Fibroblast of lung (primary cell): Measurements from ENCODE around the gene KRTAP5-11. TPM values are rescaled to one million over a fixed set of nuclear protein-coding genes. Genes with fewer than 3 reads are reported as not detected.
"Not testable (repeated sequence)": the region's sequence is repeated elsewhere in the genome, so short reads cannot be mapped to it uniquely, and the experiment has no call there.

Experiments
- DNase-seq, 2 donors: peaks; one replicate each; pipeline versions ENCODE4 v3.0.0 to v3.0.0-alpha.2; 2010; ENCODE audit warnings: low read depth in 2 of 2
- H2AFZ ChIP-seq: 2 replicates; pipeline ENCODE4 v1.5.1; 2012; ENCODE audit warnings: low read length, control low read depth, inconsistent platforms
- H3K27ac ChIP-seq: 2 replicates; pipeline ENCODE4 v1.5.1; 2011; ENCODE audit warnings: low read length, control low read depth; ENCODE audit not compliant: insufficient read depth
- H3K27me3 ChIP-seq: 2 replicates; pipeline ENCODE4 v1.5.1; 2011; ENCODE audit warnings: mild to moderate bottlenecking, low read length; ENCODE audit not compliant: control insufficient read depth, insufficient read depth
- H3K36me3 ChIP-seq: 2 replicates; pipeline ENCODE4 v1.5.1; 2011; ENCODE audit warnings: low read length; ENCODE audit not compliant: control insufficient read depth, insufficient read depth
- H3K4me1 ChIP-seq: 2 replicates; pipeline ENCODE4 v1.5.1; 2011; ENCODE audit warnings: low read length; ENCODE audit not compliant: control insufficient read depth, insufficient read depth; ENCODE audit errors: extremely low read depth
- H3K4me2 ChIP-seq: 2 replicates; pipeline ENCODE4 v1.5.1; 2011; ENCODE audit warnings: low read length, control low read depth; ENCODE audit not compliant: insufficient read depth; ENCODE audit errors: extremely low read depth
- H3K4me3 ChIP-seq, 4 experiments: fragments of 200-600 bp in 1 of 4; sonication (generic) in 1 of 4; replicated peaks in 1 of 4; 2 replicates each; pipeline ENCODE4 v1.5.1; 2011 to 2016; ENCODE audit warnings: low read length in 4 of 4, low read depth in 3 of 4, mild to moderate bottlenecking in 3 of 4, control low read depth in 2 of 4, inconsistent platforms in 1 of 4, mixed read lengths in 1 of 4; ENCODE audit not compliant: insufficient read depth in 1 of 4; ENCODE audit errors: control extremely low read depth in 1 of 4
- H3K79me2 ChIP-seq: 2 replicates; pipeline ENCODE4 v1.5.1; 2012; ENCODE audit warnings: mild to moderate bottlenecking, low read length, inconsistent platforms; ENCODE audit not compliant: control insufficient read depth, insufficient read depth
- H3K9ac ChIP-seq: 2 replicates; pipeline ENCODE4 v1.5.1; 2011; ENCODE audit warnings: mild to moderate bottlenecking, low read length, control low read depth; ENCODE audit not compliant: insufficient read depth
- H3K9me3 ChIP-seq: 2 replicates; pipeline ENCODE4 v1.5.1; 2012; ENCODE audit warnings: low read depth, low read length; ENCODE audit not compliant: control insufficient read depth, insufficient read depth
- H4K20me1 ChIP-seq: 2 replicates; pipeline ENCODE4 v1.5.1; 2011; ENCODE audit warnings: low read length; ENCODE audit not compliant: control insufficient read depth, insufficient read depth; ENCODE audit errors: extremely low read depth
- CTCF ChIP-seq, 2 donors: IDR thresholded peaks in 1 of 2; conservative IDR thresholded peaks in 1 of 2; 1 replicate in 1 of 2; 2 replicates in 1 of 2; pipeline ENCODE4 v1.5.1; 2011 to 2012; ENCODE audit warnings: low read length in 2 of 2, control low read depth in 1 of 2, inconsistent platforms in 1 of 2, low read depth in 1 of 2, mild to moderate bottlenecking in 1 of 2
- EZH2 ChIP-seq: IDR thresholded peaks from 2 replicates; pipeline ENCODE4 v1.5.1; 2012; ENCODE audit warnings: low read length, control low read depth, mild to moderate bottlenecking; ENCODE audit errors: missing control alignments
- polyA plus RNA-seq, 2 donors: library from polyadenylated mRNA; depleted of rRNA in 1 of 2; stranded (reverse) in 1 of 2; unstranded in 1 of 2; fragments of >200 nt; gene quantifications; 2 replicates each; pipeline ENCODE4 v1.2.1, GENCODE V29; 2011 to 2012; ENCODE audit warnings: missing spikeins in 1 of 2
- total RNA-seq: library from RNA; depleted of rRNA; stranded (reverse); fragments of >200 nt; gene quantifications from 2 replicates; pipeline ENCODE4 v1.2.1, GENCODE V29; 2014

KRTAP5-11 gene
- total and polyA plus RNA-seq, 2 donors (not counting 1 experiment from before 2014, with no cell fraction given), result not detected

DNA sequence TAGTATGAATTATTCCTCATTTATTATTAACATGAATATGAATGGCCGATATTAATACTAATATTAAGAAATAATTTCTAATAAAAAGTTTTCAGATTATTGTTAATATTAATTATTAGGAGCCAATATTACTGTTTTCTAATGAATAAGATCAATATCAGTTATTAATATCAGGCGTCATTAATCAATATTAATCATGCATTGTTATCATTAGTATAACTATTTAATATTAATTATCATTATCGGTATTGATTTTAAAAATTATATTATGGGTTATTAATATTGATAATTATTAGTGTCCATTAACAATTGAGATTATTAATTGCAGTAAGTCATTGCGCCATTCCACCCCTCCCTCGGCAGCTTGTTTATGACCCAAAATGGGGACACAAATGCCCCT lies 3.0 kb upstream of the KRTAP5-11 start:
- not testable (repeated sequence) for H3K4me2 ChIP-seq, H3K79me2 ChIP-seq, H3K4me1 ChIP-seq, DNase-seq, H3K27ac ChIP-seq, H3K9ac ChIP-seq, H4K20me1 ChIP-seq, H3K27me3 ChIP-seq, H2AFZ ChIP-seq, H3K4me3 ChIP-seq, H3K9me3 ChIP-seq, H3K36me3 ChIP-seq

GRCh38 chr11:71582969-71583368 lies 294 bp upstream of the KRTAP5-11 start:
- not testable (repeated sequence) for H3K27me3 ChIP-seq, H3K9me3 ChIP-seq, DNase-seq, H3K27ac ChIP-seq, H3K4me2 ChIP-seq, H3K4me1 ChIP-seq, H3K9ac ChIP-seq, H3K79me2 ChIP-seq, H4K20me1 ChIP-seq, H2AFZ ChIP-seq, H3K4me3 ChIP-seq, H3K36me3 ChIP-seq

- no peak for DNase-seq
- H3K9me3 ChIP-seq, result no peaks in the 10 kb centered on the region
- TF ChIP-seq CTCF (conservative IDR thresholded peaks at IDR 0.05 in 1 of 2, IDR thresholded peaks at IDR 0.05 in 1 of 2; ENCODE audit: low read depth in 1 of 2, low read length in 2 of 2) (no peak), EZH2 (no peak)
- H3K4me2 ChIP-seq, result no peak overlapping the region
- H3K36me3 ChIP-seq, result no peaks in the 10 kb centered on the region
- no peaks in the 10 kb centered on the region for H3K27me3 ChIP-seq
- H2AFZ ChIP-seq, result no peak overlapping the region
- H3K9ac ChIP-seq, result no peak overlapping the region
- H3K27ac ChIP-seq, result no peak overlapping the region
- no peaks in the 10 kb centered on the region for H4K20me1 ChIP-seq
- no peak overlapping the region for H3K4me3 ChIP-seq
- no peaks in the 10 kb centered on the region for H3K79me2 ChIP-seq
- H3K4me1 ChIP-seq, result no peaks in the 10 kb centered on the region
Observed at GRCh38 chr11:71581826-71582225, 849 bp downstream of the KRTAP5-11 start.

- Histone ChIP-seq H3K79me2 (no peaks in the 10 kb centered on the region), H3K9me3 (no peaks in the 10 kb centered on the region), H3K9ac (no peak overlapping the region), H3K36me3 (no peaks in the 10 kb centered on the region), H3K4me2 (no peak overlapping the region), H4K20me1 (no peaks in the 10 kb centered on the region), H3K27me3 (no peaks in the 10 kb centered on the region), H2AFZ (no peak overlapping the region), H3K4me1 (no peaks in the 10 kb centered on the region), H3K27ac (no peak overlapping the region), H3K4me3 (no peak overlapping the region)
- DNase-seq, result peak; percentile 64 to 75
- peak; percentile 87 to 97 for TF ChIP-seq CTCF (conservative IDR thresholded peaks at IDR 0.05 in 1 of 2, IDR thresholded peaks at IDR 0.05 in 1 of 2; ENCODE audit: low read depth in 1 of 2, low read length in 2 of 2)
- TF ChIP-seq EZH2, result no peak
Observed at GRCh38 chr11:71580057-71581003, 2.3 kb downstream of the KRTAP5-11 start.

GRCh38 chr11:71579513-71579912 lies 3.2 kb downstream of the KRTAP5-11 start:
- DNase-seq, H2AFZ ChIP-seq, H4K20me1 ChIP-seq, H3K27me3 ChIP-seq, H3K4me2 ChIP-seq, H3K4me1 ChIP-seq, H3K9ac ChIP-seq, H3K79me2 ChIP-seq, H3K36me3 ChIP-seq, H3K27ac ChIP-seq, H3K9me3 ChIP-seq, H3K4me3 ChIP-seq: not testable (repeated sequence)
